Skeletal muscle satellite cell (primary cell): Measurements from ENCODE around the gene CACNA1S.

Experiments used
- H3K27me3 ChIP-seq: 2 replicates; pipeline ENCODE4 v1.7.0; 2013; ENCODE audit warnings: low read length; ENCODE audit not compliant: control insufficient read depth, insufficient read depth
- H3K36me3 ChIP-seq: 2 replicates; pipeline ENCODE4 v1.7.0; 2013; ENCODE audit warnings: mild to moderate bottlenecking, control low read depth, low read length; ENCODE audit not compliant: insufficient read depth
- H3K4me1 ChIP-seq: 2 replicates; pipeline ENCODE4 v1.7.0; 2013; ENCODE audit warnings: low read length; ENCODE audit not compliant: control insufficient read depth, insufficient read depth
- H3K4me2 ChIP-seq: 2 replicates; pipeline ENCODE4 v1.7.0; 2013; ENCODE audit warnings: mild to moderate bottlenecking, low read length
- H3K4me3 ChIP-seq: 2 replicates; pipeline ENCODE4 v1.7.0; 2013; ENCODE audit warnings: low read length
- H3K9ac ChIP-seq: 2 replicates; pipeline ENCODE4 v1.7.0; 2013; ENCODE audit warnings: mild to moderate bottlenecking, low read depth, low read length, moderate library complexity
- H3K9me3 ChIP-seq: replicated peaks from 2 replicates; pipeline ENCODE4 v1.7.0; 2013; ENCODE audit warnings: mild to moderate bottlenecking, control low read depth, low read length

Gene CACNA1S

DNA sequence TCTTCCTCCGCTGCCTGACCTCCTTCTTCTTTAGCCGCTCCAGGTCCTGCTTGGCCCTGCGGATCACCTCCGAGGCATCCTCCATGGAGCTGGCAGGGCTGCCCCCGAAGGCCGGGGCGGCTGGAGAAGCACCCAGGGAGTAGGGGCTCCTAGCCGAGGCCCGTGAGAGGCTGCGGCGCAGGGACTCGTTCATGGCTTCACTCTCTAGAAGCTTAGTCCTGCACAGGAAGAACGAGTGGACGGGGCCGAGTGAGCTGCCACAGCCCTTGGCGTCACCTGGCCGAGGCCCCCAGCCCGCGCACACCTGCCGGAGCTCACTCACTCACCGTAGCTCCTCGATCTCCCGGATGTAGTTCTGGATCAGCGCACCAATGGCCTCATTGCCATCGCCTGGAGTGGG is 111.8 kb downstream of the CACNA1S start:
- Histone ChIP-seq H3K9ac (no peak overlapping the region), H3K4me3 (no peak overlapping the region), H3K36me3 (no peaks in the 10 kb centered on the region), H3K4me2 (no peak overlapping the region), H3K4me1 (no peaks in the 10 kb centered on the region), H3K9me3 (no peaks in the 10 kb centered on the region), H3K27me3 (peaks cover 63% of the 10 kb centered on the region)

DNA sequence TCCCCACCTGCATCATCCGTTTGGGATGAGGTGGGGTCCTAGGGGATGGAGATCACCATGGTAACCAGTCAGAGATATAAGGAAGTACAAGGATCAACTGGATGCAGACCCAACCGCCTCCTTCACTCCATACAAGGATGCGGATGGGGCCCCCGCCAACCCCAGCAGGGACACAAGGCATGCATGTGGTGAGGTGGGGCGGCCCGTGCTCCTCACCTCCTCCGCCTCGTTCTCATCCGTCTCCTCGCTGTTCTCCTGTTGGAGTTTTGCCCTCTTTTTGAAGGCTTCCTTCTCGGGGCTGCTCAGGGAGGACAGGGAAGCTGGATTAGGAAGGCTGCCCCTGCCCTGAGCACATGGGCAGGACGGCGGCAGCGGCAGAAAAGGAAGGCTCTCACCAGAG is 112.6 kb downstream of the CACNA1S start:
- H3K4me1 ChIP-seq, result no peaks in the 10 kb centered on the region
- no peak overlapping the region for H3K4me2 ChIP-seq
- H3K9me3 ChIP-seq, result no peaks in the 10 kb centered on the region
- no peaks in the 10 kb centered on the region for H3K36me3 ChIP-seq
- no peak overlapping the region for H3K4me3 ChIP-seq
- H3K9ac ChIP-seq, result no peak overlapping the region
- H3K27me3 ChIP-seq, result peaks cover 69% of the 10 kb centered on the region

DNA sequence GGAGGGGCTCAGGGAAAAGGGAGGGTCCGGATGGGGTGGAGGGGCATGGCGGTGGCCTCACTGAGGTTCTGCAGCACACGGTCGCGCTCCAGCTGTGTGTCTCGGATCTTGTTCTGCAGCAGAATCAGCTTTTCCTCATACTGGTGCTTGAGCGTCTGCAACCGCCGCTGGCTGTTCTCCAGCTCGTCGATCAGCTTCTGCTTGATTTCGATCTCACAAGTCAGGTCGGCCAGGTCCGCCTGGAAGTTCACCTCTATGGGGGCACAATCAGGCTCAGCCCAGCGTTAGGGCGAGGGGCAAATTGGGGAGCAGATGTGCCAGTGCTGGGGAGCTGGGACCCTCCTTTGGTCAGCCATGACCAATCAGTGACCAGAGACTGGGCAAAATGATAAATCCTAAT is 113.9 kb downstream of the CACNA1S start:
- peaks cover 62% of the 10 kb centered on the region for H3K27me3 ChIP-seq
- H3K9me3 ChIP-seq, result no peaks in the 10 kb centered on the region
- H3K4me3 ChIP-seq, result no peak overlapping the region
- no peak overlapping the region for H3K4me2 ChIP-seq
- H3K36me3 ChIP-seq, result no peaks in the 10 kb centered on the region
- no peaks in the 10 kb centered on the region for H3K4me1 ChIP-seq
- H3K9ac ChIP-seq, result no peak overlapping the region

DNA sequence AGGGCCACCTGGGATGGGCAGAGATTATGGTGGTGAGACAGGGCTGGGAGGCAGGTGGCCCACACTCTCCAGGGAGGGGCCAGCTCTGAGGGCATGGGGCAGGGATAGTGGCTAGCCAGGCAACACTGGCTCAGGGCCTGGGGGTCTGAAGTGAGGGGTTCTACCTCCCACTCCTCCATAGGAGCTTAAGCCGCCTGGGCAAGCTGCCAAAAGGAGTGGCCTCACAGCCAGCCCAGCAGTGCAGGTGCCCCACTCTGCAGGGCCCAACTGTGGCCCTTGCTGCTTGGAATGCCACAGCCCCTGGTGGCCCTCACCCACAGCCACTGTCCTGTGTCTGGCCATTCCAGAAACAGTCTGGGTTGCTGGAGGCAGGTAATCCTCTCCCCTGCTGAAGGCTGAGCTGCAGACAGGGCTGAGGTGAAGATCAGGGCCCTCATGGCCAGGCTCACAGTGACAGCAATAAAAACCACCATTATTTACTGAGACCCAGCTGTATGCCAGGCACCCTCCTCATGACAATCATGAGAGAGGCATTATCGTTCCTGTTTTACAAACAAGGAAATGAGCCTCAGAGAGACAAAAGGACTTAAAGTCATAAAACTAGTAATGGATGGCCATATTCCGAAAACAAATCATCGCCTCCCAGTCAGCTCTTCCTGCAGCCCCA is 119.7 kb downstream of the CACNA1S start:
- Histone ChIP-seq H3K4me2 (no peak overlapping the region), H3K36me3 (no peaks in the 10 kb centered on the region), H3K4me1 (no peaks in the 10 kb centered on the region), H3K4me3 (no peak overlapping the region), H3K9ac (no peak overlapping the region), H3K27me3 (peaks cover 47% of the 10 kb centered on the region), H3K9me3 (no peaks in the 10 kb centered on the region)

DNA sequence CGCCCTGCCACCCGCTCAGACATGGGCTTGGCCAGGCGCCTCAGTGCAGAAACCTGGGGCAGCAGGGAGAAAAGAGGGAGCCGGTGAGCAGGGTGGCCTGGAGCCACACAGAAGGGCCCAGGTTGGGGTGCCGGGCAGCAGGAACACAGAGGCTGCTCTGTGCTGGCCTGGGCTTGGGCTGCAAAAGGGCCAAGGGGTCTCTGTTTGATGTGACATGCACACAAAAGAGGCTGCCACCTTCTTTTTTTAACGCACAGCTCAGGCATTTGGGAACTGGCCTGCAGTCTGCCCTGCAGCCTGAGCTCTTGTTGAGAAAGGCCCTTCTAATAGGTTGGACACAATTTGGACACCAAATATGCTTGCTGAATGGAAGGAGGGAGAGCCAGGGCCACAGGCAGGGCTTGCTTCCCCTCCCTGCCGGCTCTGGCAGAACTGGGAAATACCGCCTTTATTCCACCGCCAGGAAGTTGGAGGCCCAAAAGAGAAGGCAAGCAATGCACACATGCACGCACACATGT is 121.1 kb downstream of the CACNA1S start:
- Histone ChIP-seq H3K27me3 (peaks cover 43% of the 10 kb centered on the region), H3K4me3 (no peak overlapping the region), H3K9ac (no peak overlapping the region), H3K4me2 (no peak overlapping the region), H3K4me1 (no peaks in the 10 kb centered on the region), H3K9me3 (no peaks in the 10 kb centered on the region), H3K36me3 (no peaks in the 10 kb centered on the region)

DNA sequence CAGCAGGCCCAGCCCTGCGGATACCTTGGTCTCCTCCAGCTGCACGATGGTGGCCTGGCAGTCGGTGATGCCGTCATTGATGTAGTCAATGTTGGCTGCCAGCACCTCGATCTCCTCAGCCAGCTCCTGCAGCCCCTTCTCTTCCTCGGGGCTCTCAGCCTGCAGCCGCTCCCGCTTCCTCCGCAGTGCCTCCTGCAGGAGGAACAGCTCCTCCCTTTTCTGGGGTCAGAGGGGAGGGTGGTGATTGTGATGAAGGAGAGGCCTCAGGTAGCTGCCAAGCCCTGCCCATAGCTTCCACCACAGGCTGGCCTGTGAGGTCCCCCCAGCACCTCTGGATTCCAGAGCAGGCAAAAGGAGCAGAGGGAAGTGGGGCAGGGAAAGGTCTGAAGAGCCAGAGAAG is 122.1 kb downstream of the CACNA1S start:
- no peak overlapping the region for H3K4me2 ChIP-seq
- H3K36me3 ChIP-seq, result no peaks in the 10 kb centered on the region

More for the DNA sequence above, 122.1 kb downstream of the CACNA1S start:
- Histone ChIP-seq H3K9ac (no peak overlapping the region), H3K4me1 (no peaks in the 10 kb centered on the region), H3K27me3 (peaks cover 35% of the 10 kb centered on the region), H3K9me3 (no peaks in the 10 kb centered on the region), H3K4me3 (no peak overlapping the region)
